Measurements from ENCODE around the gene SHPK.

Gene SHPK

DNA sequence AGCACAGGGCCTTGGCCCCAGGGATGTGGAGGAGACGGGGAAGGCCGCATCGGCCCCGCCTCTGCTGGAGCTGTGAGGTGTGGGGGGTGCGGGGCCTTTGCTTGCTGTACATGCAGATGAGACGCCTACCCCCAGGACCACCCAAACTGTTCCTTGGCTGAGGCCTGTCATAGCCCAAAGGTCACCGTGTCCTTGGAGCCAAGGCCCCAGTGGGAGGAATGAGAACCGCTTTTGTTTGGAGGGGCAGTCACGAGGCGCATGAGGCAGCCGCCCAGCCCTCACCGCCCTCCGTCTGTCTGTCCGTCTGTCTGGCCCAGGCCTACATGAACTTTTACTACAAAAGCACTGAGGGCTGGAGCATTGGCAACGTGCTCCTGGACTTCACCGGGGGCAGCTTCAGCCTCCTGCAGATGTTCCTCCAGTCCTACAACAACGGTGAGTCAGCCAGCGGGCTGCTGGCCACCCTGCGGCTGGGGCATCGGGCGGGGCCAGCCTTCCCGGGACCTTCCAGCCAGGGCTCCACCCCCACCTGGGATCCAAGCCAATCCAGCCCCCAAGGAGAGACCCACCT lies 23.6 kb upstream of the SHPK start:
- no peak for DNase-seq

DNA sequence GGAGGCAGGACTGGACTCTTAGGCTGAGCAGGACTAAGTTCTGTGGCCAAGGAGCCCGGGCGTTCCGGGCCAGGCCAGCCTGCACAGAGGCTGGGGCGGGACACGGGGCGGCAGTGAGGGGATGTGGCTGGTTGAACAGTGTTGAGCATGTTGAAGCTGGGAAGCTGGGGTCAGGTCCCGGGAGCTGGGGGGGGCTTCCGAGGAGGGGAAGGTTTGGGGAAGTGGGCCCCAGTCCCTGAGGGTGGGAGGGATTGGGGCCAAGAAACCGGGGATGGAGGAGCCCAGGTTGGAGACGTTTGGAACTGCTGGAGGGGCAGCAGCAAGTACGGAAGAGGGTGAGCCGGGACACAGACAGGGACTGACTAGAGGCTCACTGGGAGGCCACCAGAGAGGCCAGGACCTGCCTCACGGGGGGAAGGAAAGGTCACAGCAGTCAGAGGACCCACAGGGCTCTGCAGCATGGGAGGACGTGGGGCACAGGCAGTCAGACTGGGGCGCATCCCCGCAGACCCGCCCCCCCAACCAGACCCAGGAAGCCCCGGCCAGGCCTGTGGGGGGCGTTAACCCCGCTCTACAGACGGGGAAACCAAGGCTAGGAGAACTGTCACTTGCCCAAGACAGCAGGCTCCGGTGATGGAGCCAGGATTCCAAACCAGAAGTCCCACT lies 22.9 kb upstream of the SHPK start:
- no peak for DNase-seq

DNA sequence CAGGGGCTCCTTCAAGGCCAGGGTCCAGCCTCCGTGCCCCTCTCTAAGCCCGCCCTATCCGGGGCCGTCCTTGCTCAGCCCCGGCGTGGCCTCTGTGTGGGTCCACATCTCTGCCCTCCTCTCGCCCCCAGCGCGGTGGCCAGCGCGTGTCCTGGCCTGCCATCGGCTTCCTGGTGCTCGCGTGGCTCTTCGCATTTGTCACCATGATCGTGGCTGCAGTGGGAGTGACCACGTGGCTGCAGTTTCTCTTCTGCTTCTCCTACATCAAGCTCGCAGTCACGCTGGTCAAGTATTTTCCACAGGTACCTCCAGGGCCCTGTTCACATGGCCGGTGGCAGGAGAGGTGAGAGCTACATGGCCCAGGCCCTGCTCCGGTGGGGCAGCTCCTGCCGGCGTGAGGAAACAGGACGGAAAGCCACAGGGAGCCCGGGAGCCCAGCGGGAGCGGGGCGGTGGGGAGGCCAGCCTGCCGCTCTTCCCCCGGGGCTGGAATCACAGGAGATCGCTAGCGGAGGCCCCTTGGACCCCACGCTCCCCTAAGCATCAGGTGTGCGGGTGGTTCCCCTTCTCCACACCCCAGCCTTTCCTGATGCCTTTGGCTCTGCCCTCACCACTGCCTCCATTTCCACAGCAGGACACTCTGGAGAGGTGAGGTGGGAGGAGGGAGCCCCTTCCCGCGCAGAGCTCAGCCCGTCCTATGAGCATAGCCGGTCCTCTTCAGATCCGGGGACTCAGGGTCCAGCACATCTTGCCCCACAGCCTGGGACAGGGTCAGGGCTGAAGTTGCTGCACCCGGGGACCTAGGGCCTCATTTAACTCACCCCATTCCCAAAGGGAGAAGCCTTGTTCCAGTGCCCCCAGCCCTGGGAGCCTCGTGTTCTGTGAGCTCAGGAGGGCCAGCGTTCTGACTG lies 22.1 kb upstream of the SHPK start:
- no peak for DNase-seq

DNA sequence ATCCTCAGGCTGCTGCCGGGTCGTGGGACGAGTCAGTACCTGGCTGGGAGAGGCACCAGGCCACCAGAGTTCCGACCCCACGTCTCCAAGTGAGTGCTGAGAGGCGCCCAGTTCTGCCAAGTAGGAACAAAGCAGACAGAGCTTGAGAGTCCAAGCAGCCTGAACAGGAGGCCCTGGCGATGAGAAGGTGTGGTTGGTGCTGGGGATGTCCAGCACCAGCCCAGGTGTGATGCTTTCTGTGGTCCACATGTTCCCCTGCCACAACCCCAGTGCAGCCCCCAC lies 21.5 kb upstream of the SHPK start:
- no peak for DNase-seq

DNA sequence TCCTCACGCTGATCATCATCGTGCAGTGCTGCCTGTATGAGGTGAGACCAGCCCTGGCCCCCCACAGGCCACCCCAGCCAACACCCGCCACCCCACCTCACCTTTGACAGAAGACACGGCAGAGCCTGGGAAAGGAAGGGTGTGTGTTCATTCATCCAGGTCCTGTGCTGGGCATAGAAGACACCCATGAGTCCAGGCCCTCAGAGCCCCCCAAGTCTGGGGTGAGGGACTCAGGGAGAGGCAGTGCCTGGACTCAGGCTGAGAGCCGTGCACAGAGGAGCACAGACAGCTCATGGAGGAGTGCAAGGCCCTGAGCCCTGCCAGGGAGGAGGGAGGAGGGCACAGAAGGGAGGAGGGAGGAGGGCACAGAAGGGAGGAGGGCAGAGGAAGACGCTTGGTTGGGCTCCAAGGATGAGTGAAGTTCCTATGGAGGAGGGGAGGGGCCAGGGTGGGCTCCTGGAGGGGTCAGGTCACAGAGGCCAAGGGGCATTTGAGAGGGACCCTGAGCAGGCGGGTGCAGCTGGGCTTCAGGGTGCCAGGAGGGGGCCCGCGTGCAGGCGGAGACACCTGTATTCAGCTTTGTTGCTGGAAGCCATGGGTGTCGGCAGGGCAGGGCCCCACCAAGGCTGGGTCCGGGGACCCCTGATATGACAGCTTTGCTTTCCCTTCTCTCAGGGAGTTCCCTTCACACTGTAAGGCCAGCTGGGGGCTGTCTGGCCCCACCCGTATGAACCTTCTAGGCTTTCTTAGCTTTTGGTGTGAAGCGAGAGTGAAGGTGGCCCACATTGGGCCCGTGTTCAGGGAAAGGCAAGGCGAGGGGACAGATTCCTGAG lies 20.9 kb upstream of the SHPK start:
- DNase-seq: no peak

DNA sequence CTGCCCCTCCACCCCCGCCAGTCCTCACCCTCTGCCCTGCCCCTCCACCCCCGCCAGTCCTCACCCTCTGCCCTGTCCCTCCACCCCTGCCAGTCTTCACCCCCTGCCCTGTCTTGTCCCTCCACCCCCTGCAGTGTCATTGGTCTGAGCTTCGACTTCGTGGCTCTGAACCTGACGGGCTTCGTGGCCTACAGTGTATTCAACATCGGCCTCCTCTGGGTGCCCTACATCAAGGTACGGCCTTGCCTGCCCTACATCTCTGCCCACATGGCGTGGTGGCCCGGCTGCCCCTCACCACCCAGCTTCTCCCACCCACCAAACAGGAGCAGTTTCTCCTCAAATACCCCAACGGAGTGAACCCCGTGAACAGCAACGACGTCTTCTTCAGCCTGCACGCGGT lies 20.3 kb upstream of the SHPK start:
- DNase-seq: no peak

DNA sequence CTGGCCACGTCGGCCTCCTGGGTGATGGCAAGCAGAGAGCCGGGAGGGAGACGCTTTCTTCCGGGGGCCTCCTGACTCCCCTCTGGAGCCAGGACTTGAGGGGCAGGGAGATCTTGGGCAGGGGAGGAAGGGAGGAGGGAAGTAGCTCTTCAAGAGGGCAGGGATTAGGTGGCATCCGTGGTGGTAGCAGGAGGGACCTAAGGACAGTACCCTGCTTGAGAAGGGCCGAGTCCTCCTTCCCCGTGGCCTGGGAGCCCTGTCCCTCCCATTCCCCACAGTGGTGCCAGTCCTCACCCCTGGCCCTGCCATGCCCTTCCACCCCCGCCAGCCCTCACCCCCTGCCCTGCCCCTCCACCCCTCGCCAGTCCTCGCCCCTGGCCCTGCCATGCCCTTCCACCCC lies 19.7 kb upstream of the SHPK start:
- no peak for DNase-seq

DNA sequence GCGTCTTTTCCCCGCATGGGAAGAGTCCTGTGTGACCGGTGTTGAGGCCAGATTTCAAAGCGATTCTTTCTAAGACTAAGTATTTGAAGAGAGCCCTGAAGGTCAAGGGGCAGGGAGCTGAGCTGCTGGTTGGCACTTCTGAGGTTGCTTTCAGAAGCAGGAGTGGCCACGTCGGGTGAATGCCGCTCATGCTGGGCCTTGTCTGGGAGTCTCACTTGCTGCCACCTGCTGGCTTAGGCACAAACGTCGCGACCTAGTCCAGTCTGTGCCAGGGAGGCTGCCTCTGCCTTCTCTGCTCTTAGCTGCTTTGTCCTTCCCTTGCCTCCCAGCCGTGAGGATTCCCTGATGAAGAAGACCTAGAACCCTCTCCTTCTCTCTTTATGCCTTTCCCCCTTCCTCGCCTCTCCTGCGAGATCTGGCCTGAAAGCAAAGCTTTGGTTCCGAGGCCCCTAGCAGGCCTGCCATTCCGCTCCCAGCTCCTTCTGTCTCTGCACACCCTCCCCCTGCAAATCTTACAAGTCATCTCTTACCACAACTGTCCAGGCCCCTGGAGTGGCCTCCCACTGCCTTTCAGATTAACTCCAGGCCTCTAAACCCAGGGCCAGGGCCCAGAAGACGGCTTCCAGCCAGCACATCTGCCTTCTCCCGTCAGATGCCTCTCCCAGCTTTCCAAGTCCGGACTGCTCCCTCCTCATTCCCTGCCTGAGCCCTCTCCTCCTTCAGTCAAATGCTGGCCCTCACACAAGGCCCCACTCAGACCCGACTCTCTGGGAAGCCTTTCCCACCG lies 11.9 kb upstream of the SHPK start:
- no peak for DNase-seq

DNA sequence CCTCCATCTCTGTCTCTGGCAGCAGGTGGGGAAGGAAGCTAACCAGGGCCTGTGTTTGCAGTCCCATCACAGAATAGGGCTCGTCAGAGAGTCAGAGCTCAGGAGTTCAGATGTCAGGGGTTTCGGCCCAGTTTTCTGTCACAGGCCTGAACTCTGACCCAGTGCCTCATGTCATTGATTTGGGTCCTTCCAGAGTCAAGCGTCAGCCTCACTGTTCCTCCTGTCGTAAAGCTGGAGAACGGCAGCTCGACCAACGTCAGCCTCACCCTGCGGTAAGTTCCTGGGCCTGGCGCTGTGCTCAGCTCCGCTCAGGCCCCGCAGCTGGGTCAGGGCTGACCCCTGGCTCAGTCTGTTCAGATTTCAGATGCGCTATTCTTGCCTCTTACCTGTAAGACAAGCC lies 11.2 kb upstream of the SHPK start:
- DNase-seq: no peak

DNA sequence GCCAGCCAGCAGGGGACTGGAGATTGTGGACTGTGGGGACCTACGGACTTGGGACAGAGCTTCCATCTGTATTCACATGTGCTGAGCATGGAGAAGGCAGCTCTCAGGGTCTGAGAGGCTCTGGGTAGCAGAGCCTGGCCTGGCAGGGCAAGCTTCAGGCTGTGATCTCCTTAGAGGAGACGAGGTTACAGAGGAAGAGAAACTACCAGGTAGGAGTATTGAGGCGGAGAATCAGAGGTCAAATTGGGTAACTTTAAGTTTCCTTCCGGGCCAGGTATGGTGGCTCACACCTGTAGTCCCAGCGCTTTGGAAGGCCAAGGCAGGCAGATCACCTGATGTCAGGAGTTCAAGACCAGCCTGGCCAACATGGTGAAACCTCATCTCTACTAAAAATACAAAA lies 9.3 kb upstream of the SHPK start:
- DNase-seq: no peak

DNA sequence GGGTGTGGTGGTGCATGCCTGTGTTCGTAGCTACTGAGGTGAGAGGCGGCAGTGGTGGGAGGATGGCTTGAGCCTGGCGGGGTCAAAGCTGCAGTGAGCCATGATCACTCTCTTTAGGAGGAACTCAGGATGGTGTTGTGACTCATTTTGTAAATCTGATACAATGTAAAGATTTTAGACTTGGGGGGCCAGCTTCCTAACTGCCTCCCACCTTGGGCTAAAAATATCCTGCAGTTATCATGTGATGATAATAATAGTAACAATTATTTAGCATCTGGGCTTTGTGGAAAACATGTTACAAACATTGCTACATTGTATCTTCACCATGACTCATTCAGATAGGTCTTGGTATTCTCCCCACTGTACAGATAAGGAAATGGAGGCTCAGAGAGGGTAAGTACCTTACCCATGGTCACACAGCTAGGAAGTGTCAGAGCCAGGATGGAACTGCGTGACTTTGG lies 7.9 kb upstream of the SHPK start:
- DNase-seq: no peak

DNA sequence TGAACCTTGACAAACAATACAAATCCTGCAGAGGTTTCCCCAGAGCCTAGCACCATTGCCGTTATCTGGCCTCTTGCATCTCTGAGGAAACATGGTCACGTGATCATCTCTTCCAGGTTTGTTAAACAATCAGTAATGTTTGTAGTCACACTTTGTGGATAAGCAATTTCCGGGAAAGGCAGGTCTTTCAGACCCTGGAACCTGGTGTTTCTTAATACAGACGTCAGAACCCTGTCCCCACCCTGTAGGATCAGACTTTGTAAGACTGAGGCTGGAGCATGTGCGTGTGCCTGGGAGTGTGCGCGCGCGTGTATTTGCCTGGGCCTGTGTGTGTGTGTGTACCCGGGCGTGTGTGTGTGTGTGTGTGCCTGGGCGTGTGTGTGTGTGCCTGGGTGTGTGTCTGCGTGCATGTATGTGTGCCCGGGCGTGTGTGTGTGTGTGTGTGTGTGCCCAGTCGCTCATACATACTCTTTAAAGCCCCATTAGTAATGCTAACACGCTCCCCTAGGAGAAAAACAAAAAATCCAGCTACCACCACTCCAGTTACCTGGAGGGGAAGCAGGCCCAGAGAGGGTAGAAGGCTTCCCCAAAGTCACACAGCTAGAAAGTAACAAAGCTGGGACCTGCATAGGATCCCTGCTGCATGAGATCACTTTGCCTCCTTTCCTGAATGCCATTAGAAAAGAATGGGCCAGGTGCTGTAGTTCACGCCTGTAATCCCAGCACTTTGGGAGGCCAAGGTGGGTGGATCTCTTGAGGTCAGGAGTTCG lies 5.9 kb upstream of the SHPK start:
- no peak for DNase-seq

DNA sequence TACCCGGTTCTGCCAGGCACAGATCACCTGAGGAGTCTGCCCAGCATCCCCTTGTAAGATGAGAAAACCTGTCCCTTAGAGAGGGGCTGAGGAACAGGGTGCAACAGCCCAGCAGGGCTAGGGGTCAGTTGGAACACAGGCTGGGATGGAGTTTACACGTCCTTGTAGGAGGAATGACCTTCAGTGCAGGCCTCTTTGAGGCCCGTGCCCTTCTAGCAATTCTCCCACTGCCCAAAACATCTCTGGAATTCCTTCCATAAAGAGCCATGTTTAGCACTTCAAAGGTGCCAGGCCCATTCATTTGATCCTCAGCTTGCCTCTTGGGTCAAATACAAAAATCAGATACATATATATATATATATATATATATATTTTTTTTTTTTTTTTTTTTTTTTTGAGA lies 5.0 kb upstream of the SHPK start:
- no peak for DNase-seq

DNA sequence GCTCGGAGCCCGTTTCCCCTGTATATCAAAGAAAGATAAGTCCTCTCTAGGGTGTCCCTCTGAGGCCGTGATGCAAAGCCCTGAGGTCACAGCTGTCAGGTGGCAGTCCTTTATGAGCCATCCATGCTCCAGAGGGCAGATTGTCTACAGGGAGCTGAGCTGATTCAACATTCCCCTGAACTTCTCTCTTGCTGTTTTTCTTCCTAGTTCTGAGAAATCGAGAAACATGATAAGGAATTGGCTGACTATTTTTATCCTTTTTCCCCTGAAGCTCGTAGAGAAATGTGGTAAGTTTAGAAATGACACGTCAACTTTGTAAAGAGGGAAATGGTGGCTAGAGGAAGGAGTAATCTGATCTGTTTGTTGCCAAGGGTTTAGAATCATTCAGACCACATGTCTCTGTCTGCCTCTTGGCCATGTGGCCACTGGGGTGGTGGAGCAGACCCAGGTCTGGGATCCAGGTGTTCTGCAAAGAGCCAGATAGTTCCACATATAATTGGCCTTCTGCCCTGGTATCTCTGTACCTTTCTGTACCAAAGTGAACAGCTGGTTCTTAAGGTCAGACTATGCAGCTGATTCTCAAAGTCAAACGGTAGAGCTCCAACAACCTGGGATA lies 4.0 kb upstream of the SHPK start:
- no peak for DNase-seq

DNA sequence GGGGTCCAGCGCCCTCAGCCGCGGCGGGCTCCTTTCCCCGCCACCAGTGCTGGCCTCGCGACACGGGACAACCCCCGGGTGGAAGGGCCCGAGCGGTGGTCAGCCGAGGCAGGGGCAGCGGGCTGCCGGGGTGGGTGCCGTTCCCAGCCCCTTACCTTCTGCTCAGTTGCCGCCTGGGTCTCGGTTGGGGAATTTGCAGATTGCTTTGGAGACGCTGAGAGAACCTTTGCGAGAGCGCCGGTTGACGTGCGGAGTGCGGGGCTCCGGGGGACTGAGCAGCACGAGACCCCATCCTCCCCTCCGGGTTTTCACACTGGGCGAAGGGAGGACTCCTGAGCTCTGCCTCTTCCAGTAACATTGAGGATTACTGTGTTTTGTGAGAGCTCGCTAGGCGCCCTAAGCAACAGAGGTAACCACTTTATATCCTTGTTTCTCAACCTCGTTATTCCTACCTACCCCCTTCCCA lies 891 bp upstream of the SHPK start:
- no peak for DNase-seq

DNA sequence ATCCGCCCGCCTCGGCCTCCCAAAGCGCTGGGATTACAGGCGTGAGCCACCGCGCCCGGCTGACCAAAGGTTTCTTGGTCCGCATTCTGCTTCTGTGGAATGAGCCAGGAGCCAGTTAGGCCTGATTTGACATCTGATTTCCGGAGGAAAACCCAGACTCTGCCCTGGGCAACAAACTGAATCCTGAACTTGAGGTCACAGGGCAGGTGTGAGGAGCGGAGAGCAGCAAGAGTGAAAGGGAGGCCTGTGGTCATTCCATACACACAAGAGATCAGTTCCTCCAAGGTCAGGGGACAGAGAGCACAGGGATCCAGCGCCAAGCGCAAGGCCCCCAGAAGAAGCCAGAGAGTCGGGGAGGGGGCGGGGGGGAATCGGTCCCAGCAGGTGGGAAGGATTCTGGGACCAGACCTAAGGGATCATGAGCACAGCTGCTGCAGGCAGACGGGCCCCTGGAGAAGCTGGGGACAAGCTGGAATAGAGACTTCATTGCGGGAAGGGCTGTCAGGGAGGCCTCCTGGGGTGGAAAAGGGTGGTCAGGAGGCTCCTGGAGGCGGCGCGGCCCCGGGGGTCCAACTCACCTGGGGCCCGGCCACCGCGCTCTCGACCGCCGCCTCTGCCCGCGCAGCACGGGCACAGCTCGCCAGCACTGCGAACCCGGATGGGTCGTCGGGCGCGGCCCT lies 436 bp downstream of the SHPK start:
- no peak for DNase-seq

DNA sequence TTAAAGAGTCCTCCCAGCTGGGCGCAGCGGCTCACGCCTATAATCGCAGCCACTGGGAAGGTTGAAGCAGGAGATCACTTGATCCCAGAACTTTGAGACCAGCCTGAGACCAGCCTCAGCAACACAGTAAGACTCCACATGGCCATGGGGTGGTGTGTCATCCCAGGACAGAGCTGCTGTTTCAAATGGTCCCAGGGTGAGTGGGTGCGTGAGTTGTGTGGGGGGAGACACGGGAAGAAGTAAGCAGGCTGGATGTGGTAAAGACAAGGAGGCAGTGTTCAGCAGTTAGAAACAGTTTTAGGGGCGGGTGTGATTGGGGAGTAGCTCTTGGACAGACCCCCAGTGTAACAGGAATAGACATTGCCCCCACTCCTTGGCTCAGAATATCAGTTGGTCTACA lies 3.8 kb downstream of the SHPK start:
- DNase-seq: no peak

DNA sequence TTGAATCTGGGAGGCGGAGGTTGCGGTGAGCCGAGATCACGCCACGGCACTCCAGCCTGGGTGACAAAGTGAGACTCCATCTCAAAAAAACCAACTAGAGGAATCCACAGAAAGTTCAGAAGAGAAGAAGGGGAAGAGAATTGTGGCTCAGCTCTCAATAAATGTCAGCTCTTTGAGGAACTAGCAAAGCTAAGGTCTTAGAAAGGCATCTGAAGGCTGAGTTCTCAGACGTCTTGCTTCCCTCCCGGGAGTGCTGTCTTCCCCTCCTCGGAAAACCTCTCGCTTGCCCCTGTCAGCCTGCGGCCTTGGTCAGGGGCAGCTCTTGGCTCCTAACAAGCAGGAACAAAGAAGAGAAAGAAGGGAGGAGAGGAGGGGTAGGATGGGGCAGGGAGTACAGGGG lies 5.3 kb downstream of the SHPK start:
- no peak for DNase-seq

DNA sequence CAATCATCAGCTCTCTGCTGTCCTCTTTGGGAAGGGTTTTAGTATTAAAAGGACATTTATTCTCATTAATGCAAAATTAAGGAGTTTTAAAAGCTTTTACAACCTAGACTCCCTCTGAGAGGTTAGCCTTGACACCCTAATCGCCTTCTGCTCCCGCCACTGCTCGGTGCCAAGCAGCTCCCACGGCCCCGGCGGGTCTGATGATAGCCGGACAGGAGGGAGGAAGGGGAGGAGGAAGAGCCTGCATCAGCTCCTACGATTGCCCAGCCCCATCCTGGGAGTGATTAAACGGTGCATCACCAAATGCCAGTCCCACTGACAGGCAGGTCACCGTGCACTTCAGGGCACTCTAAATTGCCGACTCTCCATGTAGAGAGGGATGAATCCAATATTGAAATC lies 8.3 kb downstream of the SHPK start:
- no peak for DNase-seq

Measured in NK-92 treated with Interleukin-12 subunit alpha and Interleukin-12 subunit beta, amount 100 ng/mL, for 24 hours (cell line).